DMS114 treated with DMSO at 0.1 percent for 48 hours (cell line): ENCODE results near the gene SAMD4A.
A peak's percentile ranks its signal among the peaks of the same experiment; 100 is the strongest.
"Not testable (repeated sequence)": the region's sequence is repeated elsewhere in the genome, so short reads cannot be mapped to it uniquely, and the experiment has no call there.

Experiments
- DNase-seq: peaks from one replicate; lab custom pipeline; 2025; ENCODE audit not compliant: unreplicated experiment; lab: John Stamatoyannopoulos, UW

Gene SAMD4A

DNA sequence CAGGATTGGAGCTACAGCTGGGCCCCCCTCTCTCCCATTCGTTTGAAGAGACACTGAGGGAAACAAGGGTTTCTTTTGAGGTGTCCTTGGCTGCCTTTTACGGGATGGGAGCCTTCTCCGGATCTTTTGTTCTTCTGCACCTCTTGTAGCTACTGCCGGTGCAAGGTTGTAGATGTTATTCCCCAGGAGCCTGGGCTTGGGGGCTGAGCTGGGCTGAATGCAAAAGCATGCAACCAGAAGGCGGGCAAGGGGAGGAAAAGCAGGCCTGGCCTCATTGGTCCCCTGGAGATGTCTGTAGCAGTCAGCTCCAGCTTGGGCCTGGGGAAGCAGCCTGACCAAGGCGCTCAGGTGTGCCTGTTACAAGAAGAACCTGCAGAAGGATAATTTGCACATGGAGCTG lies 225.4 kb downstream of the SAMD4A start:
- no peak for DNase-seq

DNA sequence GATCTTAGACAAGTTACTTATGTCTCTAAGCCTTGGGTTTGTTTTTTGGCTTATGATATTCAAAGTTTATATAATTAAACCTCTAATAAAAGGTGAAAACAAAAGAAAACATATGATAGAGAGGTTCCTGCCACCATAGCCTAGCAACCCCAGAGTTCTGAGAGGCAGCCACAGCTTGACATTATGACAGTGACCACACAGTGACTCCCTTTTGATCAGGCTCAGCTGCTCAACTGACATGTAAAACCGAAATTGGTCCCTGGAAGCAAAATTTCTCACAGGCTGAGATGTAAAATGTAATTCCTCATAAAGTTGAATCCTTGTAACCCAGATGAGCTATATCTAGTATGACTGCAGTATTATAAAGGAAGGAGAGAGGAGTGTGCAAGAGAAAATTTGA lies 227.2 kb downstream of the SAMD4A start:
- DNase-seq: no peak

DNA sequence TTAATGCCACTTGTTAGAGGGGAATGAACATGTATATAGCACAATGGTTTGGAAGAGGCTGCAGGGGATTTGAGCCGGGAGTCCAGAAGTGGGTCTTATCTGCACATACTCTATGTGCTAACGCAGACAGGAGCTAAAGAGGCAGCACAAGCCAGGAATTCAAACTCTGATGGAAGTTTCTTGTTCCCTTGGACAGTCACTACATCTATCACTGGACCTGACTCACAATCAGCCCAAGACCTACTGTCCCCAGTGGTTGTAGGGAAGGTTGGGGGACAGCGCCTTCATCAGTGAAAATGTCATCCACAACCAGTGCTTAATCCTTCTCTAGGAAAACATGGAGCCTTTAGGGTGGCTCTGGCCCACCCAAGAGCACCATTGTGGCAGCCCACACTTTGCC lies 227.9 kb downstream of the SAMD4A start:
- DNase-seq: no peak

DNA sequence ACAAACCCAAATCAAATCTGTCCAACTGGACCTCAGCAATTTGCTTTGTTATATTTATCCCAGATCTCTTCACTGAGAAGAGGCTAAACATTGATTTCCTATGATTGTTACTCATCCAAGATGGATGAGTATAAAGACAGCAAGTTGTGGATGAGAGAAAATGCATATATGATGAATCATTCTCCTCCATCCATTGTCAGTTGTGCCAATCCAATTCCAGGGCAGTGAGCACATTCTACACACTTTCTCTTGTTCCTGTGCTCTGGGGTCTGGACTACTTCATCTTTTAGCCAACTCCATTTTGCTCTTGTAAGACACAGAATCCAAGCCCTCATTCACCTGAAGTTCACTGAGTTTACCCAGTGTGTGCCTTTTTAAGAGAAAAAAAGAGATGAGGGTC lies 230.0 kb downstream of the SAMD4A start:
- DNase-seq: no peak

DNA sequence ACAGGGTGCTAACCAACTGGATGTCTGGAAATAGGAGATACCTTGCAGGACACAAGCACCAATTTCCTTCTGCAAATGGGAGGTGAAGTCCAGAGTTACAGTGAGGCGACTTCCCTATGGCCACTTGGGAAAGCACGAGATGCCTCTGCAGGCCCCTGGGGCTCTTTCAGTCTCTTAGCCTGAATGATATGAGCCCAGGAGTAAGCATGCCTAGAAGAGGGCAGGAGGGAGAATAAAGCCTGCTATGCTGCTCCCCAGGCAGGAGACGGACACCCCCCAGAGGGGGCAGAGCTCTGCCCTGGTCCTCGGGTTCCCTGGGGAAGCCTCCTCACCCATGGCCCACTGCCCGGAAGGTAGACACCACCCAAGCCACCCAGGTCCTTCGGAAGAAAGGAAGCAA lies 230.6 kb downstream of the SAMD4A start:
- no peak for DNase-seq

DNA sequence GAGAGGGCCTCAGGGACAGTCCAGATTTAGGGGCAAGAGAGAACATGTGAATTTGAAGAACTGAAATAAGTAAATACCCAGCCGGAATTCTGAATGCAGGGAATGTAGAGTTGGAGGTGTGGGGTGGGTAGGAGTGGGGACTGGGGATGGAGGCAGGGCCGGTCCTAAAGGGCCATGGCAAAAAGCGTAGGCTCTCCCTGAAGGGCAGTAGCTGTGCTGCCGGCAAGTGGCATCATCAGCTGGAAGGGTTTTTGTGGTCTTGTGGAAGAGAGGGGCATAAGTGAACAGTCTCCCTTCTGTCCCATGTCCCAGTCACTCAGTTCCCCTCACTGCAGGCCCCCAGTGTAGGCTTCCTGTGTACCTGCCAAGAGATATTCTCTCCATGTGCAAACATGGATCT lies 231.1 kb downstream of the SAMD4A start:
- no peak for DNase-seq

DNA sequence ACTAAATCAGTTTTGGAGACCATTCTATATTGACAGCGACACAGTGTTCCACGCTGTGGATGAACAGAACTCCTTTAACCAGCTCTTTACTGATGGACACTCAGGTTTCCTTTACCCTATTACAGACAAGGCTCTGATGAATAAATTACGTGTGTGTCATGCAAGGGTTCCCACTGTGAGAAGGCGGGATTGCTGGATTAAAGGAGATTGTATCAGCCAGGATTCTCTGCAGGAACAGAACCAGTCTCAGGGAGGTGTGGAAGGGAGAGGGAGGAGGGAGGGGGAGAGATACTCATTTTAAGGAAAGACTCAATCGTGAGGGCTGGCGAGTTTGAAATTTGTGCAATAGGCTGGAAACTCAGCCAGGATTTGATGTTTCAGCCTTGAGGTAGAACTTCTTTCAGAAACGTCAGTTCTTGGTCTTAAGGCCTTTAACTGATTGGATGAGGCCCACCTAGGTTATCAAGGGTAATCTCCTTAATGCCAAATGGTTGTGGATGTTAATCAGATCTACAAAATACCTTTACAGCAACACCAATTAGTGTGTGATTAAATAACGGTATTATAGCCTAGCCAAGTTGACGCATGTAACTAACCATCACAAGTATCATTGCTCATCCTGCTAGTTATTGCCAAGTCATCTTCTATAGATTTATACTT lies 231.7 kb downstream of the SAMD4A start:
- no peak for DNase-seq

DNA sequence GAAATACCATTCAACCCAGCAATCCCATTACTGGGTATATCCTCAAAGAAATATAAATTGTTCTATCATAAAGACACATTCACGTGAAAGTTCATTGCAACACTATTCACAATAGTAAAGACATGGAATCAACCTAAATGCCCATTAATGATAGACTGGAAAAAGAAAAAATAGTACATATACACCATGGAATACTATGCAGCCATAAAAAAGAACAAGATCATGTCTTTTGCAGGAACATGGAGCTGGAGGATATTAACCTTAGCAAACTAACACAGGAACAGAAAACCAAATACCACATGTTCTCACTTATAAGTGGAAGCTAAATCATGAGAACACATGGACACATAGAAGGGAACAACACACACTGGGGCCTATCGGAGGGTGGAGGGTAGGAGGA lies 234.6 kb downstream of the SAMD4A start:
- not testable (repeated sequence) for DNase-seq

DNA sequence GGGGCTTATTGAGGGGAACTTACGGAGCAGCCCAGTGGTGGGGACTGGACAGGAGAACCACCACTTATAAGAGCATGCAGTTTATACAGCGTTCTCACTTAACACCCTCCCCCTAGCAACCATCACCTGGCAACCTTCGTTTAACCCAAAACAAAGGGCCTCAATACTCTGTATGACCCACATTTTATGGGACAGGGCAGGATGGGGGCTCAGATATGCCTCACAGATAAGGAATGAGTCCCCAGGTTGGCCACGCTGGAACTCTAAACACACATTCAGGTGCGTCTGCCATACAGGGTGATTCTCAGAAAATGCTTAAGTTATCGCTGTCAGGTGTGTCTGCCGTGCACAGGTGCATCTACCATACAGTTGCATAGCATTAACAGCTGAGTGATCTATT lies 236.5 kb downstream of the SAMD4A start:
- DNase-seq: no peak

DNA sequence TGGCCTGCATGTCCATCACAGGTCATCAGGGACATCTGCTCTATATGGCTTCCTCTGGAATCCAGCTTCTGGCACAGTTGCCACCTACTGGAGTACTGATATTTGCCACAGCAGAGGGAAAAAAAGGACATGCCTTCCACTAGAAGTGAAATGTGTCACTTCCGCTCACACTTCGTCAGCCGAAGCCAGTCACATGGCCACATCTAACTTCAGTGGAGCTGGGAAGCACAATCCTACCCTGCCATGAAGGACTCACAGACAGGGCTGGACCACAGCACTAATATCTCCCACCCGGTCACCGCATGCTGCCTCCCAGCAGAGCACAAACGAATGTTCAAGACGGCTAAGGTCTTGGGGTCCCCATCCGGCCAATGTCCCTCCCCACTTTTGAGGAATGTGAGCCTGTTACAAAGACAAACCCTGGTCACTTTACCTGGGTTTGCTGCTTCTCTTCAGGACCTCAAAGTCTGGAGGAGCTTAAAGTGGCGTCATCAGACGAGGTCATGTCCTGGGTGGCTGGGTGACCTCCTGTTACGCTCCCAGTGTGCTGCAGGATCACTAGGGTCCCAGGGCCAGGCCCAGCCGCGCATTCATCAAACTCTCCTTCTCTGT lies 237.1 kb downstream of the SAMD4A start:
- DNase-seq: no peak

DNA sequence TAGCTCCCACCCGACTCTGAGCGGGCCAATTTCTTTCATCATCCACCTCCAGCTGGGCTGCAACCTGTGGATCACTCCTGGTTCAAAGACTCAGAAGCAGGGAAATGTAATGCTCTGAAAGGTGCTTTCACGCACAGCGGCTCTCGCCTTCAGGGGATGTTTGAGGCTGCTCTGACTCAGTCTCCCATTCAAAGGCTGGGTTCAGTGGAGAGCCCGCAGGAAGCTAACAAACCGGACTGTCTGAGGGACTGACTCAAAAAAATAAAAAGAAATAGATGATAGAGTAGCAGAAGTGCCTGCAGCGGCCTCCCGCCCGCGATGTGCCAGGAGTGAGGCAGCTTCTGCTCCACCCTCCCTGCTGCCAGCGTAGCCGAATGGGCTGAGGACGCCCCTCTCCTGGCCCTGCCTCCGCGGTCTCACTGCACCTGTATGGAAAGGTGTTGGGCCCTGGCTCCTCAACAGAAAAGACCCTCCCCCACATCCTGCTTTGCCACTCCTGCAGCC lies 237.7 kb downstream of the SAMD4A start:
- DNase-seq: no peak

DNA sequence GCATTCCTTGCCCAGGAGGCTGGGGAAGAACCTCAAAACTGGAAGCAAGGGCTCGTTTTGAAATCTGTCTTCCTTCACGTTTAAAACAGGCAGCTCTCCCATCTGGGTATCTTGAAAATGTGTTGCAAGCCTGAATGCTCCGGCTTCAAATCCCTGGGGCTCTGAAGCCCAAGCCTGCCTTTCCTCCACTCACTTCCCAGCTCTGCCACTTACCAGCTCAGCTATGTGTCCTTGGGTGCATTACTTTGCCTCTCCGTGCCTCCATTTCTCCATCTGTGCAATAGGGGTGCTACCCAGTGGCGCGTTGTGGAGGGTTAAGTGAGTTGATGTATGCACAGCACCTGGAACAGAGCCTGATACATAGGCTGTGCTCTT lies 238.1 kb downstream of the SAMD4A start:
- no peak for DNase-seq

DNA sequence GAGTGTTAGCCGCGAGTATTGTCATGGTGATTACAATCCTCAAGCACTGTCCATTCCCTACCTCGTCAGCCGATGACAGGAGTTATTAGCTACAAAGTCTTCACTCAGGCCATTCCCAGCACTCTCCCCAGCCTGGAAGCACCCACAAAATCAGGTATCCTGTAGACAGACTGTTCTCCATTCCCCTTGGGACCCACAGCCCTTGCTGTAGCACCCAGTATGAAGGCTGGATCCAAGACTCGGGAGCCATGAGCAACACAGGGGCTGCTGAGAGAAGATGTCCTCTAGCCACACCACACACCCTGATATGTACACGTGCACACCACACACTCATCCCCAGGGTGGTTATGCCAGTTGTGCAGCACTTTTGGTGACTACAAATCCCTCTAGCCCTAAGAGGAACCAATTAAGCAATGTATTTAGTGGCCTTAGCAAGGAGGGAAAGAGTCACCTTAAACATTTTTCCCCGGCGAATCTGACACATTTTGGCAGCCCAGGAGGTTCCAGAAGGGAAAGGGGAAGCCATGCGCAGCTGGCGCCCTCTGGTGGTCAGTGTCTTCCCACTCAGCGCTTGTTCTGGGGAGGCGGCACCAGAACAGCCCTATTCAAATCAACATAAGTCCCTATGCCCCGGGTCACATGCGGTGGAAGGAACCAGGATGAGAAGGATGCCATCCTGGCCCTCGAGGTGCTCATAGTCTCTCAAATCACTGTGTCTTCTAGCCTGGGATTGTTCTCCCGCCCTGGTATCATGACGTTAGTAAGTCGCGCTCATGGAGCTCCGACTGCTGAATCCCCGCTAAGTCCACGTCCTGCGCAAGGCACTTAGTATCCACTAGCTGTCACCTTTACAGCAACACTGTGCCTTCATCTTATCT lies 238.8 kb downstream of the SAMD4A start:
- peak; percentile 46 for DNase-seq

DNA sequence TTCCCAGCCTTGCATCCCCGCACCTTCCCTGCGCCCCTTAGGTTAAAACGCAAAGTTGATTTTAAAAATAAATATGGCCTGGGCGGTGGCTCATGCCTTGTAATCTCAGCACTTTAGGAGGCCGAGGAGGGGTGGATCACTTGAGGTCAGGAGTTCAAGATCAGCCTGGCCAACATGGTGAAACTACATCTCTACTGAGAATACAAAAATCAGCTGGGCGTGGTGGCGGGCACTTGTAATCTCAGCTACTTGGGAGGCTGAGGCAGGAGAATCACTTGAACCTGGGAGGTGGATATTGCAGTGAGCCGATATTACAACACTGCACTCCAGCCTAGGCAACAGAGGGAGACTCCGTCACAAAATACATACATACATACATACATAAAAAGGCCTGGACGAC lies 239.7 kb downstream of the SAMD4A start:
- DNase-seq: no peak

DNA sequence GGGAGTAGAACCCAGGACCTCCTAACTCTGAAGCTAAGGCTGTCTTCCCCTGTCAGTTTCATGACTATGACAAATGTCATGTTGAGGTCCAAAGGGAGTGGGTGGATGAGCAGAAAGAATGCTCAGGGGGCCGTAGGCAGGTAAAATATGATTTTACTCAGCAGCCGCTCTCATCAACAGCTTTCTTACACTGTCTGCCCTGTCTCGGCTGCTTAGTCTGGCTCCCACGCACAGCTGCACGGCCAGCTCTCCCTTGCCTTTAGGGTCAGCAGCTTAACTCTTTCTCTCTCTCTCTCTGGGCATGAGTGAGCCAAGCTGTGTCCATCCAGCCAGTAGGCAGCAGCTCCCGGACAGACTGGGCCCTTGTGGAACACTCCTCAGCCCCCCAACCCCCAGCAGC lies 240.5 kb downstream of the SAMD4A start:
- DNase-seq: no peak

DNA sequence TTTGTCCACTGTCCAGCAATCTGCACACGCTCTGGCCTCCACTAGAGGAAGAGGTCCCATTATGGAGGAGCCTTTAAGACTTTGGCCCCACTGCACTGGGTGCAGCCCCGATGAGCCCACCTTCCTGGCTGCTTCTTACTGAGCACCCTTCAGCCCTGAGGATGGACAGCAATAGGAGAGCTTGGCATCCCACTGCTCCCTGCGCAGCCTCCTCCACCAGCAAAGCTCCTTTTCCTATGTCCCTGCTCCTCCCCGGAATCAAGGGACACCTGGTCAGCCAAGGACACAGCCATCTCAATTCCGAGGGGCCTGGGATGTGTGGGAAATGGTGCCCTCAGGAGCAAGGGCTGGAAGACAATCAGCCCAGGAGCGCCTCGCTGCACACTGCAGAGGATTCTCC lies 241.0 kb downstream of the SAMD4A start:
- DNase-seq: no peak

DNA sequence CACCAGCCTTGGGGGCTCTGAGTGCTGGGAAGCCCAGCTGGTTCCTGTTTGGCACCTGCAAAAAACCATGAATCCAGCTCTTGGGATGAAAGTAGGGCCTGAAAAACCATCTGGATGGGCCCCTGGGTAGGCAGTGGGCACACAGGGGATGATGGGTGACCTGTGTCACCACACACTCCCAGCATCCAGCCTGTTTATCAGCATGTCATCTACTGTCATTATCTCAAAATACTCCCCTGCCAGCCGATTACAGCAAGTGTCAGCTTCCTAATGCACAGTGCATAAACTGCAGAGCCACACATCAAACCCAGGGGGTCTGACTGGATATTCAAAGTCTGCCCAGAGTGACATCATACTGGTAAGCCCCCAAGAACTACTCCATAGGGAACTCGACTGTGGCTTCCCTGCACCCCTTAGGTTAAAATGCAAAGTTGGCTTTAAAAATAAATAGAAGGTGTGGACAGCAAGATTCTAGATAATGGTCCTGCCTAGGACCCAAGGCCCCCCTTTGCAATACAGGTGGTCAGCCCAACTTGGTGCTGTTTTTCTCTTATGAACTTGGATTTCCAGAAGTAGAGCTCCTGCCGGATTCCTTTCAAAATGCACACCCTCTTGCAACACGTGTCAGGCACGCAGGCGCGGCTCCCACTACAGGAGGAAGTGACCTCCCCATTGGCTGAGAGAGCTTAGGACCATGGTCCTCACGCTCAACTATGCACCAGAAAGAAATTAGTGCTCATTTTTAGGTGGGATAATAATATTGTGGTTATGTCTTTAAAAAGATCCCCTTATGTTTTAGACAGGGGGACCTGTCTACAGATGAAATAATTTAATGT lies 241.6 kb downstream of the SAMD4A start:
- no peak for DNase-seq

DNA sequence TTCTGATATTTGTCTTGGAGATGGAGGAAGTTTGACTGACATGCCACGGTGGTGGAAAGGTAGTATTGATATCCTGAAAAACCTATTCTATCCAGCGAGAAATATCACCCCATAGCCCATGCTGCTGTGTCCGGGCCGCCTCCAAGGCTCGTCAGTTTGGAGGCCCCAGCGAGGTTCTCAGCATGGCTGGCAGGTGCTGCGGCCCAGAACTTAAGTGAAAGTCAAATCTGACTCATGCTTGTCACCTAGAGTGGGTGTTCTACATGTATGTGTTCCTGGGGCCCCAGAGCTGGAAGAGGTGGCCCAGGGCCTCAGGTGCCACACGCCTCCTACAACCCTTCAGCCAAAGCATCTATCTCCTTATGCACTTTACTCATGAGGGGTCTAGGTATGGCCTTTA lies 242.8 kb downstream of the SAMD4A start:
- no peak for DNase-seq

DNA sequence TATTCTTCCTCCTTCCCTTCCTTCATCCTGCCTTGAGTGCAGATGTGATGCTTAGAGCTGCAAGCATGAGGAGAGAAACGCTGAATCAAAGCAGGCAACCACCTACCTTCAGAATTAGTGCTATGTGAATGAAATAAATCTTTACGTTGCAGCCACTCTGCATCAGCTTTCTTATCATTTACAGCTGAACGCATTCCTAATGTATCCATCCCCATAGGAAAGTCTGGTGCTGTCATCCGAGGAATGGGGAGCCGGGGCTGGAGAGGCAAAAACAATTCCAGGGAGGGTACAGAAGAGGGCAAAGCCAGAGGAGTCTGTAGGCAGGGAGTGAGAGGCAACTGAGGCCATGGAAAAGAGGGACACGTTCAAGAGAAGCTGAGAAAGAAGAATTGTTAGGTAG lies 245.7 kb downstream of the SAMD4A start:
- DNase-seq: no peak

DNA sequence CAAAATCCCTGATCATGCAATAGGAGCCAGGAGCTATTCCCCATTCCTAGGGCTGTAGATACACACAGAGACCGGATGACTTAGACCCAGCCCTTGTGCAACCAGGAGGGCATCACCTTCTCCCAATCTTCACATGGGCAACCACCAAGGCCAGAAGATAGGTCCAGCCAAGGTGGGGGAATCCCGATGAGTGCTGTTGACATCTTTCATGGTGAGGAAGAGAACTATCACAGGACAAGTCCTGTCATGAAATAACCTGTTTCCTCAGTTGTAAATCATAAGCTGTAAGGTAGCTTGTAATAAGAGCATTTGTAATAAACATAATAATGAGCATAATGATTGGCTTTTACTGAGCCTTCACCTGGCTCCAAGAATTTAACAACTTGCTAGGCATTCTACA lies 246.2 kb downstream of the SAMD4A start:
- no peak for DNase-seq

DNA sequence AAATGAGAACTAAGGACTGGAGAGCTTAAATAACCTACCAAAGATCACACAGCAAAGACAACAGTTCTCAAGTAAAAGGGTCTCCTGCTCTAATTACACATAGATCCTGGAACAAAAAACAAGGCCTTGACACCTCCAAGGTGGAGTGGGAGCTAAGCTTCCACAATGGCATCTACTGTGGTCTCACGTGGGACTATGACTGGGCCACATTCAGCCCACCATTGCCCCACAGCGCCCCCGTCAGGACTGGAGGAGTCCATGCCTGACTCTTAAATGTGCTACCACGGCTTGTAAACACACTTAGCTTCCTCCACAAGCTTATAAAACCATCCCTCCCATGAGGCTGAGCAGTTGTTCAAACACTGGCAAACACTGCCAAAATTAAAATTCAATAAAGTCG lies 247.1 kb downstream of the SAMD4A start:
- DNase-seq: no peak
